Vagina (tissue), 2 donors: ENCODE measurements around the gene UGT2B7. TPM values are rescaled to one million over a fixed set of nuclear protein-coding genes. Genes with fewer than 3 reads are reported as not detected.

Experiments
- DNase-seq, 2 donors: peaks; one replicate each; pipeline ENCODE4 v3.0.0-alpha.2; 2017; ENCODE audit errors: extremely low spot score in 2 of 2
- H3K27ac ChIP-seq: fragments of 200-600 bp; sonication (generic); one replicate; pipeline ENCODE4 v1.5.1; 2019
- H3K27me3 ChIP-seq: fragments of 200-600 bp; sonication (generic); one replicate; pipeline ENCODE4 v1.5.1; 2019
- H3K36me3 ChIP-seq, 2 donors: fragments of 200-600 bp; sonication (generic); one replicate each; pipeline ENCODE4 v1.5.1; 2017 to 2019
- H3K4me1 ChIP-seq: fragments of 200-600 bp; sonication (generic); one replicate; pipeline ENCODE4 v1.5.1; 2019
- H3K4me3 ChIP-seq, 2 donors: fragments of 200-600 bp; sonication (generic); 1 replicate in 1 of 2; 2 replicates in 1 of 2; pipeline ENCODE4 v1.5.1; 2016 to 2019
- H3K9me3 ChIP-seq: fragments of 200-600 bp; sonication (generic); one replicate; pipeline ENCODE4 v1.5.1; 2019
- POLR2A ChIP-seq, 2 donors: fragments of 450-650 bp; IDR thresholded peaks; one replicate each; pipeline ENCODE4 v1.6.1; 2017; ENCODE audit warnings: antibody characterized with exemption in 2 of 2, mild to moderate bottlenecking in 2 of 2, moderate library complexity in 2 of 2
- POLR2AphosphoS5 ChIP-seq, 2 donors: sonication (generic); formaldehyde crosslinking; IDR thresholded peaks; one replicate each; pipeline ENCODE4 v1.9.0; 2017; ENCODE audit warnings: antibody characterized with exemption in 2 of 2, mild to moderate bottlenecking in 2 of 2, low read depth in 1 of 2; ENCODE audit not compliant: insufficient read depth in 1 of 2
- intact Hi-C: fragments of 100-400 bp; cut with DNase I; formaldehyde crosslinking; loops from one replicate; pipeline ENCODE4 v1.15.1; 2023
- total RNA-seq: library from RNA; depleted of rRNA; stranded (reverse); fragments of >200 nt; gene quantifications from one replicate; pipeline ENCODE4 v1.2.3, GENCODE V29; 2016
- TF ChIP-seq, protein P1 (sequence below), 3 experiments: fragments of 450-650 bp in 2 of 3; fragments of 200-600 bp in 1 of 3; sonication (generic) in 1 of 3; IDR thresholded peaks; one replicate each; pipeline ENCODE4 v1.5.1; 2017 to 2019; ENCODE audit warnings: antibody characterized with exemption in 3 of 3, mild to moderate bottlenecking in 2 of 3, moderate library complexity in 2 of 3

UGT2B7 gene
- total RNA-seq, 1 donor from 2014 or later = not detected

DNA sequence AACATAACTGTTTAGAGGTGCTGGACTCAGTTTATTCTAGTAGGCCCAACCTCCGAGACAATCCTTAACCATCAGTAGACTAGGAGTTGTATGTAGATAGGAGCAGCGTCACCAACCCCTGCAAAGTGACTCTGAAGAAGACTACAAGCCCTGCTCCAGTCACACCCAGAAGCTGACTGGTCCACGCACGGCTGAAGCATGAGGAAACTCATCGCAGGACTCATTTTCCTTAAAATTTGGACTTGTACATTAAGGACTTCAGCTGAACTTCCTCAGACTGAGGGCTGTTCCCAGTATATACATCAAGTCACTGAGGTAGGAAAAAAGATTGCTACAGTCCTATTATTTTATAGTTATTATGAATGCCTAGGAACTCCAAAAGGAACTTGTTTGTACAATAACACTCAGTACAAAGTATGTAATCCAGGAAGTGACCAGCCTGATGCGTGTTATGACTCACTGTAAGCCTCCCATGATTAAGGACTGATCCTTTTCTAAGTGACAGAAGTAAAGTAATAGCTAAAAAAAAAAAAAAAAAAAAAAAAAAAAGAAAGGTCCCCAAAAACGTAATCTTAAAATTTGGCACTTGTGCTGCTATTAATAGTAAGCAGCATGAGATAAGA, 41.6 kb upstream of the UGT2B7 start:
- H3K4me1 ChIP-seq = no peaks in the 10 kb centered on the region
- TF ChIP-seq POLR2AphosphoS5 (IDR thresholded peaks at IDR 0.05; ENCODE audit: insufficient read depth in 1 of 2, low read depth in 1 of 2) (peak in 1 of 2 donors; percentile 48), POLR2A (IDR thresholded peaks at IDR 0.05) (no peak)
- no peaks in the 10 kb centered on the region for H3K9me3 ChIP-seq
- H3K36me3 ChIP-seq = no peaks in the 10 kb centered on the region
- no peaks in the 10 kb centered on the region for H3K27me3 ChIP-seq
- no peak for DNase-seq
- intact Hi-C loops = no loop called here
- no peak overlapping the region for H3K4me3 ChIP-seq
- no peak overlapping the region for H3K27ac ChIP-seq

DNA sequence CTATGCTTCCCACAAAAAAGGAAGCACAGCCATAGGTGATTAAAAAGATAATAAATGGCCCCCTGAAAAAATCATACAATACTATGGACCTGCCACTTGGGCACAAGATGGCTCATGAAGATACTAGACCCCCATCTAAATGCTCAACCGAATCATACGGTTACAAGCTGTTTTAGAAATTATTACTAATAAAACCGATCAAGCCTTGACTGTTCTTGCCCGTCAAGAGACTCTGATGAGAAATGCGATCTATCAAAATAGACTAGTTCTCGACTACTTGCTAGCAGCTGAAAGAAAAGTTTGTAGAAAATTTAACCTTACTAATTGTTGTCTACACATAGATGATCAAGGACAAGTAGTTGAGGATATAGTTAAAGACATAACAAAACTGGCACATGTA, 40.1 kb upstream of the UGT2B7 start:
- no peaks in the 10 kb centered on the region for H3K9me3 ChIP-seq
- TF ChIP-seq POLR2AphosphoS5 (IDR thresholded peaks at IDR 0.05; ENCODE audit: insufficient read depth in 1 of 2, low read depth in 1 of 2) (no peak), POLR2A (IDR thresholded peaks at IDR 0.05) (no peak)
- TF ChIP-seq, protein P1, sequence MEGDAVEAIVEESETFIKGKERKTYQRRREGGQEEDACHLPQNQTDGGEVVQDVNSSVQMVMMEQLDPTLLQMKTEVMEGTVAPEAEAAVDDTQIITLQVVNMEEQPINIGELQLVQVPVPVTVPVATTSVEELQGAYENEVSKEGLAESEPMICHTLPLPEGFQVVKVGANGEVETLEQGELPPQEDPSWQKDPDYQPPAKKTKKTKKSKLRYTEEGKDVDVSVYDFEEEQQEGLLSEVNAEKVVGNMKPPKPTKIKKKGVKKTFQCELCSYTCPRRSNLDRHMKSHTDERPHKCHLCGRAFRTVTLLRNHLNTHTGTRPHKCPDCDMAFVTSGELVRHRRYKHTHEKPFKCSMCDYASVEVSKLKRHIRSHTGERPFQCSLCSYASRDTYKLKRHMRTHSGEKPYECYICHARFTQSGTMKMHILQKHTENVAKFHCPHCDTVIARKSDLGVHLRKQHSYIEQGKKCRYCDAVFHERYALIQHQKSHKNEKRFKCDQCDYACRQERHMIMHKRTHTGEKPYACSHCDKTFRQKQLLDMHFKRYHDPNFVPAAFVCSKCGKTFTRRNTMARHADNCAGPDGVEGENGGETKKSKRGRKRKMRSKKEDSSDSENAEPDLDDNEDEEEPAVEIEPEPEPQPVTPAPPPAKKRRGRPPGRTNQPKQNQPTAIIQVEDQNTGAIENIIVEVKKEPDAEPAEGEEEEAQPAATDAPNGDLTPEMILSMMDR (IDR thresholded peaks at IDR 0.05) = no peak
- no peak for DNase-seq
- no peak overlapping the region for H3K4me3 ChIP-seq
- no peaks in the 10 kb centered on the region for H3K27me3 ChIP-seq
- intact Hi-C loops = no loop called here
- no peak overlapping the region for H3K27ac ChIP-seq
- no peaks in the 10 kb centered on the region for H3K4me1 ChIP-seq
- no peaks in the 10 kb centered on the region for H3K36me3 ChIP-seq

DNA sequence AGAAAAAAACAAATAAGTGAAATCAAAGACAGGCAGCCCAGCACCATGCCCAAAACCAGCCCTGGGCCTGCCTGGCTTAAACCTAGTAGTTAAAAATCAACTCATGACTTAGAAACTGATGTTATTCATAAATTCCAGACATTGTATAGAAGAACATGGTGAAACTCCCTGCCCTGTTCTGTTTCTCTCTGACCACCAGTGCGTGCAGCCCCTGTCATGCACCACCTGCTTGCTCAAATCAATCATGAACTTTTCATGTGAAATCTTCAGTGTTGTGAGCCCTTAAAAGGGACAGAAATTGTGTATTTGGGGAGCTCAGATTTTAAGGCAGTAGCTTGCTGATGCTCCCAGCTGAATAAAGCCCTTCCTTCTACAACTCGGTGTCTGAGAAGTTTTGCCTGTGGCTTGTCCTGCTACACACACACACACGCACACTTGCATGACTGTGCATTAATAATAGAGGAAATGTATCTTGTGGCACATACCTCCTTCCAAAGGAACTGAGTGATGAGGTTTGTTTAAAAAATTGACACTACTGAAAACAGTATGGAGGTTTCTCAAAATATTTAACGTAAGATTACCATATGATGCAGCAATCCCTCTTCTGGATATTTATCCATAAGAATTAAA, 39.2 kb upstream of the UGT2B7 start:
- intact Hi-C loops = no loop called here
- no peak overlapping the region for H3K27ac ChIP-seq
- H3K27me3 ChIP-seq = no peaks in the 10 kb centered on the region
- H3K36me3 ChIP-seq = no peaks in the 10 kb centered on the region
- H3K9me3 ChIP-seq = no peaks in the 10 kb centered on the region
- no peak overlapping the region for H3K4me3 ChIP-seq
- no peaks in the 10 kb centered on the region for H3K4me1 ChIP-seq
- DNase-seq = no peak
- TF ChIP-seq POLR2AphosphoS5 (IDR thresholded peaks at IDR 0.05; ENCODE audit: insufficient read depth in 1 of 2, low read depth in 1 of 2) = no peak
- TF ChIP-seq POLR2A (IDR thresholded peaks at IDR 0.05) = no peak
- TF ChIP-seq, protein P1 (IDR thresholded peaks at IDR 0.05) = no peak

DNA sequence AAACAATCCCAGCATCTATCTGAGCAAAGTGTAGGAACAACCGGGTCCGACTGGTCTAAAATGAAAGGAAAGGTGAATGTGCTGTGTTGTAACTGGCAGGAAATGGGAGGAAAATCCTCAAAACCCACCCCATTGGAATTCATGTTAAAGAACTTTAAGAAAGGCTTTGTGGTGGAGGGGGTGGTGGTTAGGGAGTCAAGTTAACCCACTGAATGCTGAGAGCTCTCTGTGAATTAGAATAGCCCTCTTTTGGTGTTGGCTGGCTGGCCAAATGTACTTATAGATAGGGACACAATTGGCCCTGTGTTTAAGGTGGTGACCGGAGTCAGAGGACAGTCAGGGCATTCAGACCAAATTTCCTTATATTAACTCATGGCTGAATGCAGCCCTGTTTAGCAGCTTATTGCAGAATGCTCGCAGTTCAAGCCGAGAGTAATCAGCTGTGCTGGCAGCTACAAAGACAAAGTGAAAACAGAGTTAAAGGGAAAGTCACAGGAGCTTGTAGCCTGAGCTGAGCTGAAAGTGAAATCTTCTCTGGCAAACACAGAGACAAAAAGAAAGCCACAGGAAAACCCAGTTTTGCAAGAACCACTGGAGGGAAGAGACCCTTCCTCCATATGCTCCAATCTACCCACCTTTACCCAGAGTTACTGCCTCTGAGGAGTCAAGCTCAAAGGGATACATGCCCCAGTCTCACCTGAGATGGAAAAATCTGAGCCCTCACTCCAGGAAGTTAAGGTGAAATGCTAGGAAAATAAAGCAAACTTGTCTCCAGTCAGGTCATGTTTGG, 38.5 kb upstream of the UGT2B7 start:
- Histone ChIP-seq H3K9me3 (no peaks in the 10 kb centered on the region), H3K4me3 (no peak overlapping the region), H3K36me3 (no peaks in the 10 kb centered on the region), H3K4me1 (no peaks in the 10 kb centered on the region), H3K27me3 (no peaks in the 10 kb centered on the region), H3K27ac (no peak overlapping the region)
- no peak for TF ChIP-seq POLR2A (IDR thresholded peaks at IDR 0.05)
- TF ChIP-seq, protein P1 (IDR thresholded peaks at IDR 0.05) = no peak
- TF ChIP-seq POLR2AphosphoS5 (IDR thresholded peaks at IDR 0.05; ENCODE audit: insufficient read depth in 1 of 2, low read depth in 1 of 2) = no peak
- intact Hi-C loops = no loop called here
- no peak for DNase-seq

DNA sequence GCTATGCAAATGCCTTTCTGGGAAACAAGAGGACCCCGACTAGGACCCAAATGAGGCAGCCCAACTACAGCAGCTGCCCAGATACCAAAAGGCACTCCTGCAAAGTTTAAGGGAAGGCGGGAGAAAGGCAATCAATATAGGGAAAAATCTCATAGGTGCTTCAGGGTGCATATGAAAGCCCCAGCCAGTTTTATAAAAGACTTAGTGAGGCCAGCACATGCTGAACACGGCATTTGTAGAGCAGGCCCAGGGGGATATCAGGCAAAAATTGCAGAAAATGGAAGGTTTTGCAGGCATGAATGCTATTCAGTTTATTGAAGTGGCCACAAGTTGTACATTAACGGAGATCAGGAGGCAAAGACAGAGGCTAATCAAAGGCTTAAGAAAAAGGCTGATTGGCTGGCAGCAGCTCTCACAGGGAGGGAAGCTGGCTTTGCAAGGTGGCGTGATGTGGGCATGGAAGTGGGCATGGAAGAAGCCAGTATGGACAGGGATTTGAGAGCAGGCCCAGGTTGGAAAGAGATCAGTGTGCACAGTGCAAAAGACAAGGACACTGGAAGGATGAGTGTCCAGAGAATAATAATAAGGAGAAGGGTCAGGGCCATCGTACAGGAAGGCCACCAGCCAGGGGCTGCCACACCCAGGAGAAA, 37.7 kb upstream of the UGT2B7 start:
- intact Hi-C loops = no loop called here

More for the DNA sequence above, 37.7 kb upstream of the UGT2B7 start:
- TF ChIP-seq POLR2A (IDR thresholded peaks at IDR 0.05) (no peak), POLR2AphosphoS5 (IDR thresholded peaks at IDR 0.05; ENCODE audit: insufficient read depth in 1 of 2, low read depth in 1 of 2) (no peak)
- TF ChIP-seq, protein P1 (IDR thresholded peaks at IDR 0.05) = no peak
- DNase-seq = no peak
- Histone ChIP-seq H3K27ac (no peak overlapping the region), H3K36me3 (no peaks in the 10 kb centered on the region), H3K4me1 (no peaks in the 10 kb centered on the region), H3K4me3 (no peak overlapping the region), H3K27me3 (no peaks in the 10 kb centered on the region), H3K9me3 (no peaks in the 10 kb centered on the region)
